Renal pelvis (tissue), 4 donors: Measurements from ENCODE around the gene DNAJC4. TPM values are rescaled to one million over a fixed set of nuclear protein-coding genes. Genes with fewer than 3 reads are reported as not detected.

Experiments used
- DNase-seq: peaks from one replicate; pipeline ENCODE4 v3.0.0-alpha.2; 2013
- polyA plus RNA-seq, 3 donors: library from polyadenylated mRNA; unstranded; fragments of 120-200 nt; gene quantifications; one replicate each; pipeline ENCODE4 v1.2.1, GENCODE V29; 2013; ENCODE audit not compliant: insufficient read length in 3 of 3

Gene DNAJC4
- polyA plus RNA-seq, 3 donors: 63.7 to 79.3 (median 69.9) TPM

DNA sequence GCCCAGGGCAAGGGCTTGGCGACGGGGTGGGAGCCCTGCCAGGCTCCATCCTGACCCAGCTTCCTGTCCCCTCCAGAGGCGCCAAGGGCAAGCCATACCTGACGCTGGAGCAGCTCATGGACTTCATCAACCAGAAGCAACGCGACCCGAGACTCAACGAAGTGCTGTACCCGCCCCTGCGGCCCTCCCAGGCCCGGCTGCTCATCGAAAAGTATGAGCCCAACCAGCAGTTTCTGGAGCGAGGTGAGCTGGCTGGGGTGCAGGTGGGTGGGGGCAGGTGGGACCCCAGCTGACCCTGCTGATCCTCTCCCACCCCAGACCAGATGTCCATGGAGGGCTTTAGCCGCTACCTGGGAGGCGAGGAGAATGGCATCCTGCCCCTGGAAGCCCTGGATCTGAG is 26.0 kb downstream of the DNAJC4 start:
- no peak for DNase-seq

GRCh38 chr11:64258356-64258755 is 28.0 kb downstream of the DNAJC4 start:
- no peak for DNase-seq

GRCh38 chr11:64258946-64259532 is 28.7 kb downstream of the DNAJC4 start:
- DNase-seq: no peak

DNA sequence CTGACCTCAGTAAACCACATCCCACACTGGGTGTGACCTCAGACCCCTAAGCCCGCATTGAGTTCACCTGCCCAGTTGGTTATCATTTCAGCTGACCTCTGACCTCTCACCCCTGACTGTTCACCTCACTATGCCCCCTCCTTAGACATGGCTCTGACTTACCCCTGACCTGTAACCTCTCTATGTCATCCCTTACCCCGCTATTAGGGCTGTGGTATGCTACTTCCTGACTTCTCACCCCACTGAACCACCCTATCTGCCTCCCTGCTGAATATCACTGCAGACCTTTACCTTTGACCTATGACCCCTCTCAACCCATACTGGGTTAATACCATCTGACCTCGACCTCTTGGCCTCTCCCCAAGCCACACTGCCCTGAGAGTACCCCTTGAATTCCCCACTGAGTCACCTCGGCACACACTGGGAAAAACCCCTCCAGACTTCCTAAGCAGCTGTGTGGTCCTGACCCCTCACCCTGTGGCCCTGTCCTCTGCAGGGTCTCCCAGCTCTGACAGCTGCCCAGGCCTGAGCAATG is 29.3 kb downstream of the DNAJC4 start:
- no peak for DNase-seq

GRCh38 chr11:64260147-64260708 is 29.9 kb downstream of the DNAJC4 start:
- no peak for DNase-seq

DNA sequence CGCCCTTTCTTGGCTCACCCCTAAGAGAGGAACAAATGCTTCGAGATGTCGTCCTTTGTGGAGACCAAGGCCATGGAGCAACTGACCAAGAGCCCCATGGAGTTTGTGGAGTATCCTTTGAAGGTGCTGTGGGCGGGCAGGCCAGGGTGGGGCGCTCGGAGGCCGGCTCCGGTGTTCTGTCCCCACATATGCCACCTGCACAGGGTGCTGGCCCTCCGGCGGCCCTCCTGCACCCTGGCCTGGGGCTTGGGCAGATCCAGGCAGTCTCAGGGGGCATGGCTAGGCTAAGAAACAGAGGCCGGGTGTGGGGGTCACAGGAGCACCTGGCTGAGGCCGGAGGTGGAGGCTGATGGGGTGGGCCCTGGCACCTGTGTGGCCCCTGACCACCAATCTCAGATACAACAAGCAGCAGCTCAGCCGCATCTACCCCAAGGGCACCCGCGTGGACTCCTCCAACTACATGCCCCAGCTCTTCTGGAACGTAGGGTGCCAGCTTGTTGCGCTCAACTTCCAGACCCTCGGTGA is 31.3 kb downstream of the DNAJC4 start:
- DNase-seq: no peak

DNA sequence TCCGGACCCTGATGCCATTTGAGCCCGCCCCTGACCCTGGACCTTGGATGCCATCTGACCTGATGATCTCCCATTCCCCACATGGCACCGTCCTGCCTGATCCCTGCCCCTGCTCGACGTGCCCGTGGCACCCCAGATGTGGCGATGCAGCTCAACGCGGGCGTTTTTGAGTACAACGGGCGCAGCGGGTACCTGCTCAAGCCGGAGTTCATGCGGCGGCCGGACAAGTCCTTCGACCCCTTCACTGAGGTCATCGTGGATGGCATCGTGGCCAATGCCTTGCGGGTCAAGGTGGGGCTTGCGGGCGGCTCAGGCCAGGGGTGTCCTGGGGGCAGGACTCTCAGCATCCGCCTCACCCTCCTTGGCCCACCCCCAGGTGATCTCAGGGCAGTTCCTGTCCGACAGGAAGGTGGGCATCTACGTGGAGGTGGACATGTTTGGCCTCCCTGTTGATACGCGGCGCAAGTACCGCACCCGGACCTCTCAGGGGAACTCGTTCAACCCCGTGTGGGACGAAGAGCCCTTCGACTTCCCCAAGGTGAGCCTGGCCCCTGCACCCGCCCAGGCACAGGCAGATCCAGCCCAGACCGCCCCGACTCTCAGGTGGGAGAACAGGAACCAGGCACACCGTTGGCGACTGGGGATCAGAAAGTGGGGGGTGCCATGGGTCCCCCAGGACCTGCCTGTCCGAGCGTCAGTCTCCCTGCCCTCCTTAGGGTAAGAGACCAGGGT is 32.1 kb downstream of the DNAJC4 start:
- no peak for DNase-seq

DNA sequence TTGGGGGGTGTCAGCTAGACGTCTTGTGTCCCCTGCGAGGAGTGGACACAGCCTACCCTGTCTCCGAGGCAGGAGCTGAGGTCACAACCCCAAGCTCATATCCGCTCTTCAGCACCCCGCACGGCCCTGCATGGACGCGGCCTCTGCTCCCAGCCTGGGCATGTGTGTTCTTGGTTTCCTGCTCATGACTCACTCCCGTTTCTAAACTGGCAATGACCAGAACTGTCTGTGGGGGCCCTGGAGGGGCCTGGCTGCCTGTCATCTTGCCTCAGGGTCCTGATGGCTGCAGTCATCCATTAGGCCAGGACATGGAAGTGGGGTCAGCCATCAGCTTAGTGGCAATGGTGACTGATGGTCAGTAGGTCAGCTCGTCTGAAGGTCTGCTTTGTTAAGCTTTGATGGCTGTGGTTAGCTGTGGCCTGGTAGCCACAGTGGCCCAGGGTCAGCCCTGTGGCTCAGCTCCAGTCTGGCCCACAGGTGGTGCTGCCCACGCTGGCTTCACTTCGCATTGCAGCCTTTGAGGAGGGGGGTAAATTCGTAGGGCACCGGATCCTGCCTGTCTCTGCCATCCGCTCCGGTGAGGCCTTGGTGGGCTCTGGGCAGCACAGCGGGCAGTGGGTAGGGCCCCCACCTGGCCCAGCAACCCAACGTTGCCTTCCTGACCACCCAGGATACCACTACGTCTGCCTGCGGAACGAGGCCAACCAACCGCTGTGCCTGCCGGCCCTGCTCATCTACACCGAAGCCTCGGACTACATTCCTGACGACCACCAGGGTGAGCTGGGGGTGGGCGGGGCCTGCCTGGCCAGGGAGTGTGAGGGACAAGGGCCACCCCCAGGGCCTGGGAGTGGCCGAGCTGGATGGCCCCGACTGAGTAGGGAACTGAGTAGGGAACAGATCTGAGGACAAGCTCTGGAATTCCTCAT is 32.9 kb downstream of the DNAJC4 start:
- DNase-seq: peak; percentile 29

GRCh38 chr11:64263947-64264317 is 33.6 kb downstream of the DNAJC4 start:
- DNase-seq: no peak

- no peak for DNase-seq
Measured at GRCh38 chr11:64264371-64264852, 34.1 kb downstream of the DNAJC4 start.

GRCh38 chr11:64265176-64266160 is 35.1 kb downstream of the DNAJC4 start:
- no peak for DNase-seq

DNA sequence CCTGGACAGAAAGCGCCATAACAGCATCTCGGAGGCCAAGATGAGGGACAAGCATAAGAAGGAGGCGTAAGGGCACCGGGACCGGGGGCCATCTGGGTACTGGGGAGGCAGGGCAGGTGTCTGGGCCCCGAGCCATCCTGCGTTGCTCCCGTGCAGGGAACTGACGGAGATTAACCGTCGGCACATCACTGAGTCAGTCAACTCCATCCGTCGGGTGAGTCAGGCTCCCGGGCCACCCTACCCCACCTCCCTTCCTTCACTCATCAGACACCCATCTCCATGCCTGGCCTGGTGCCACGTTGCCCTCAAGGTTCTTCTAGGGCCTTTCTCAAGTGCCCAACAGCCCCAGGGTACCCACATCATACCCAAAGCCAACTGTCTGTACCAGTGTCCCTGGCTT is 36.0 kb downstream of the DNAJC4 start:
- DNase-seq: no peak

- no peak for DNase-seq
Measured at GRCh38 chr11:64267207-64267945, 37.0 kb downstream of the DNAJC4 start.

- no peak for DNase-seq
Measured at GRCh38 chr11:64268025-64268892, 37.9 kb downstream of the DNAJC4 start.

DNA sequence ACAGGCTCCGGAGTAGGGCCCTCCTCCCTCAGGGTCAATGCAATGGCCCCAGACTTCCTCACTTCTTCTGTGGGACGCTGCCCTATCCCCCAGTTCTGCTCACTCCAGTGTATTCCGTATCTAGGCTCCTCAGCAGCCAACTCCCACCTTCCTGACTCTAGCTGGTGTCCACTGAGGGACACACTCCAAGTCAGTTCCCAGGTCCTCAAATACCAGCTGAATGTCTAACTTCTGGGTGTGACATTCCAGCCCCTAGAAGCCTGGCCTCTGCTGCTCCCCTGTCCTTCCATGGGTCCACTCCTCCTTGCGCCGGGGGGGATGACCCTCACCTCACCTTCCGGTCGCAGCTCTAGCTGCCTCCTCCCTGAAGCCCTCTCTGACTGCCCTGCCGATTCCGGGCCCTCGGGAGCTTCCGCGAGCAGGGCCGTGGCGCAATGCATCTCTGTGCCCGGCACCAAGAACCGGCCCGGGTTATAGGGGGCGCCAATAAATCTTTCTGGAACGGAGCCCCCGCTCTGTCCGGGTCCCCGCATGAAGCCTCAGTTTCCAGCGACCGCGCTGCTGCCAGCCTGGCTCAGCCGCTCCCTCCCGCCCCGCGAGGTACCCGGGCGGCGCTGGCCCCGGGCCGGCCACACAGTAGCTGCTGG is 38.7 kb downstream of the DNAJC4 start:
- peak; percentile 28 for DNase-seq

GRCh38 chr11:64269540-64270220 is 39.3 kb downstream of the DNAJC4 start:
- peak; percentile 100 for DNase-seq

DNA sequence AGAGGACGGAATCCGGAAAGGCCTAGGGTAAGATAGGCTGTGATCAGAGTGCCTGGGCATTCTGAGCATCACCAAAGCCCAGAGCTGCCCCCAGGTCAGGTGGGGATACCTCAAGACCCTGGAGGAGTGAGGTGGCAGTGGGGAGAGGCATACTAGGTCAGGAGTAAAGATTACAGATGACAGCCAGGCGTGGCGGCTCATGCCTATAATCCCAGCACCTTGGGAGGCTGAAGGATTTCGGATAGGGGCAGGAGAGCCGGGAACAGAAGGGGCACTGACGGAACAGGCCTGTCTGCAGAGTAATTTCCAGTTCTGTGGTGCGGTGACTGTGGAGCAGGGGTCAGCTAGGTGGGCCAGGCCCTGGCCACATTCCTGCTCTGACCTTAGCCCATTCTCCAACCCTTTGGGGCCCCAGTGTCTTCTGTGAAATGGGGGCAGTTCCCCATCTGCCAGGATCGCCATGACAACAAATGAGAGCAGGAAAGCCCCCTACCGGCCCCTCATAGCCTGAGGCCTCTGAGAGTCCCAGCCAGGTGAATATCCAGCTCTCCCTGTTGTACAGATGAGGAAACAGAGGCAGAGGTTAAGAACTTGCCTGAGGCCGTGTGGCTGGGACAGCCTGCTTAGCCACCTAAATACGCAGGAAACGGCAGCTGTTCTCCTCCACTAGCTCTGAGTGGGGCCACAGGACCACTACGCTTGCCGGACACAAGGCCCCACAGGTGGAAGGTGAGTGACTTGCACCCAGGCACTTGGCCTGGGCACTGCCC is 44.9 kb downstream of the DNAJC4 start:
- no peak for DNase-seq
